Endothelial cell of umbilical vein (primary cell): ENCODE data around the gene SEC11A. TPM values are rescaled to one million over a fixed set of nuclear protein-coding genes. Genes with fewer than 3 reads are reported as not detected.

Source experiments
- BruUV-seq: library from RNA; stranded (reverse); fragments of 400-500 nt; replicated peaks from 2 replicates; lab custom pipeline; 2021; lab: Mats Ljungman, UMichigan
- CTCF ChIA-PET: fragments of 300-600, 350-600 bp; sonication (Branson Sonifier 250); formaldehyde crosslinking; loops from one replicate; lab custom pipeline; 2021; ENCODE audit warnings: antibody characterized with exemption, inconsistent platforms; lab: Charles Lee
- POLR2A ChIA-PET: fragments of 300-600, 350-600 bp; sonication (Branson Sonifier 250); formaldehyde crosslinking; loops from one replicate; lab custom pipeline; 2021; ENCODE audit warnings: antibody characterized with exemption, inconsistent platforms; lab: Charles Lee
- DNase-seq: peaks from one replicate; pipeline ENCODE4 v3.0.0-alpha.2; 2011; ENCODE audit warnings: low read depth, low spot score
- FAIRE-seq: peaks from 2 replicates; lab custom pipeline; 2011; peaks lifted over from hg19 to GRCh38; lab: Jason Lieb, UNC
- H2AFZ ChIP-seq: 2 replicates; pipeline ENCODE4 v1.6.0; 2012; ENCODE audit warnings: low read depth, low read length, control low read depth, inconsistent platforms
- H3K27ac ChIP-seq: 2 replicates; pipeline ENCODE4 v1.5.1; 2011; ENCODE audit warnings: low read depth, mild to moderate bottlenecking, control low read depth, low read length, moderate library complexity; ENCODE audit not compliant: insufficient read depth
- H3K27me3 ChIP-seq, 2 experiments: 2 replicates each; pipeline versions ENCODE4 v1.6.0 to v1.6.1; 2011; ENCODE audit warnings: low read length in 2 of 2, mixed read lengths in 1 of 2; ENCODE audit not compliant: control insufficient read depth in 2 of 2, insufficient read depth in 2 of 2
- H3K36me3 ChIP-seq, 2 experiments: 2 replicates in 1 of 2; 3 replicates in 1 of 2; pipeline ENCODE4 v1.5.1; 2011; ENCODE audit warnings: low read length in 2 of 2, mild to moderate bottlenecking in 1 of 2, moderate library complexity in 1 of 2; ENCODE audit not compliant: control insufficient read depth in 2 of 2, insufficient read depth in 2 of 2; ENCODE audit errors: extremely low read depth in 1 of 2
- H3K4me1 ChIP-seq: 3 replicates; pipeline ENCODE4 v1.5.1; 2011; ENCODE audit warnings: mild to moderate bottlenecking, low read length; ENCODE audit not compliant: control insufficient read depth, insufficient read depth; ENCODE audit errors: extremely low read depth
- H3K4me2 ChIP-seq: 2 replicates; pipeline ENCODE4 v1.6.1; 2011; ENCODE audit warnings: low read length, control low read depth, mixed read lengths; ENCODE audit not compliant: insufficient read depth
- H3K4me3 ChIP-seq, 3 experiments: fragments of 200-600 bp in 1 of 3; sonication (generic), shearing (Covaris generic) in 1 of 3; replicated peaks in 1 of 3; 2 replicates each; pipeline ENCODE4 v1.5.1; 2011 to 2016; ENCODE audit warnings: control low read depth in 3 of 3, low read length in 3 of 3, mild to moderate bottlenecking in 2 of 3, inconsistent platforms in 1 of 3, low read depth in 1 of 3, moderate library complexity in 1 of 3; ENCODE audit not compliant: insufficient read depth in 1 of 3
- H3K79me2 ChIP-seq: 2 replicates; pipeline ENCODE4 v1.6.0; 2012; ENCODE audit warnings: low read length, inconsistent platforms; ENCODE audit not compliant: control insufficient read depth, insufficient read depth
- H3K9ac ChIP-seq: replicated peaks from 2 replicates; pipeline ENCODE3; 2011; ENCODE audit warnings: low read length, control low read depth; ENCODE audit not compliant: insufficient read depth; ENCODE audit errors: extremely low read depth
- H3K9me1 ChIP-seq: replicated peaks from 3 replicates; pipeline ENCODE4 v1.6.0; 2011; ENCODE audit warnings: mild to moderate bottlenecking, low read length; ENCODE audit not compliant: control insufficient read depth, insufficient read depth; ENCODE audit errors: extremely low read depth
- H3K9me3 ChIP-seq: replicated peaks from 2 replicates; pipeline ENCODE4 v1.5.1; 2012; ENCODE audit warnings: low read length, inconsistent platforms; ENCODE audit not compliant: control insufficient read depth, insufficient read depth
- H4K20me1 ChIP-seq: replicated peaks from 2 replicates; pipeline ENCODE3; 2011; ENCODE audit warnings: mild to moderate bottlenecking, low read length; ENCODE audit not compliant: control insufficient read depth, insufficient read depth; ENCODE audit errors: extremely low read depth
- CTCF ChIP-seq, 2 donors: IDR thresholded peaks; 1 replicate in 1 of 2; 2 replicates in 1 of 2; pipeline ENCODE4 v1.5.1; 2011; ENCODE audit warnings: low read length in 2 of 2, mild to moderate bottlenecking in 2 of 2, moderate library complexity in 2 of 2, control low read depth in 1 of 2, inconsistent platforms in 1 of 2, low read depth in 1 of 2; ENCODE audit not compliant: insufficient read depth in 1 of 2; ENCODE audit errors: extremely low read depth in 1 of 2
- EZH2 ChIP-seq: IDR thresholded peaks from 2 replicates; pipeline ENCODE4 v1.6.1; 2012; ENCODE audit warnings: borderline replicate concordance, low read depth, mild to moderate bottlenecking, moderate library complexity, low read length, inconsistent platforms; ENCODE audit not compliant: severe bottlenecking
- FOS ChIP-seq: IDR thresholded peaks from 2 replicates; pipeline ENCODE4 v1.6.1; 2011; ENCODE audit warnings: mild to moderate bottlenecking, low read length, moderate library complexity, borderline replicate concordance; ENCODE audit not compliant: insufficient read depth
- GATA2 ChIP-seq: IDR thresholded peaks from 2 replicates; pipeline ENCODE4 v1.7.0; 2011; ENCODE audit warnings: low read depth, mild to moderate bottlenecking, moderate library complexity, mixed read lengths, low read length; ENCODE audit not compliant: insufficient read length, insufficient read depth
- JUN ChIP-seq: IDR thresholded peaks from 2 replicates; pipeline ENCODE4 v1.6.1; 2011; ENCODE audit warnings: borderline replicate concordance, low read depth; ENCODE audit not compliant: insufficient read length, insufficient read depth
- MYC ChIP-seq: IDR thresholded peaks from one replicate; pipeline ENCODE4 v1.6.1; 2011; ENCODE audit warnings: mild to moderate bottlenecking, low read depth, low read length
- POLR2A ChIP-seq: IDR thresholded peaks from 2 replicates; pipeline ENCODE4 v1.6.1; 2012; ENCODE audit warnings: low read depth, mild to moderate bottlenecking, control low read depth, low read length
- POLR2AphosphoS5 ChIP-seq: IDR thresholded peaks from 2 replicates; pipeline ENCODE4 v1.6.1; 2012; ENCODE audit warnings: low read depth, mild to moderate bottlenecking, control low read depth, low read length, moderate library complexity; ENCODE audit not compliant: insufficient read depth
- dilution Hi-C: fragments of 300-500 bp; cut with MboI; formaldehyde crosslinking; loops from one replicate; pipeline ENCODE4 v1.15.0; 2019; ENCODE audit warnings: low sequenced_read_pairs; ENCODE audit not compliant: extremely low pct_ligation_motif_present
- intact Hi-C: fragments of 100-400 bp; cut with micrococcal nuclease; formaldehyde crosslinking; loops from one replicate; pipeline ENCODE4 v1.10.0; 2022
- polyA plus RNA-seq, 4 experiments: library from polyadenylated mRNA; depleted of rRNA in 3 of 4; stranded (reverse) in 3 of 4; unstranded in 1 of 4; fragments of >200 nt; gene quantifications; 2 replicates each; pipeline versions ENCODE4 v1.2.1 to v1.2.3, GENCODE V29; 2011 to 2012; ENCODE audit warnings: missing spikeins in 1 of 4
- total RNA-seq: library from RNA; stranded (reverse); gene quantifications from 2 replicates; pipeline ENCODE4 v1.2.3, GENCODE V29; 2021
- TF ChIP-seq, protein P1 (sequence below): IDR thresholded peaks from 2 replicates; pipeline ENCODE4 v1.6.1; 2011; ENCODE audit not compliant: insufficient read depth, insufficient read length

The SEC11A gene
- total and polyA plus RNA-seq, 2 donors (not counting 3 experiments of a cell fraction or from before 2014, with no cell fraction given): 189 to 204 TPM

GRCh38 chr15:84661001-84661400, 54.9 kb downstream of the SEC11A start:
- Histone ChIP-seq H3K27me3 (no peaks in the 10 kb centered on the region), H3K27ac (no peak overlapping the region), H2AFZ (no peak overlapping the region), H3K4me3 (no peak overlapping the region), H3K9me1 (no peaks in the 10 kb centered on the region), H3K9ac (no peak overlapping the region), H3K9me3 (no peaks in the 10 kb centered on the region), H3K36me3 (peaks cover 0 to 5% of the 10 kb centered on the region in 2 experiments), H3K4me1 (peaks cover 11% of the 10 kb centered on the region), H3K79me2 (no peaks in the 10 kb centered on the region), H3K4me2 (no peak overlapping the region), H4K20me1 (no peaks in the 10 kb centered on the region)
- dilution Hi-C loops (no loop called here), intact Hi-C loops (no loop called here)
- TF ChIP-seq FOS (no peak), EZH2 (no peak), CTCF (IDR thresholded peaks at IDR 0.05; ENCODE audit: extremely low read depth in 1 of 2, insufficient read depth in 1 of 2, low read depth in 1 of 2, low read length in 2 of 2) (no peak), POLR2A (no peak), POLR2AphosphoS5 (no peak), JUN (no peak), GATA2 (no peak), MYC (no peak)
- TF ChIP-seq, protein P1, sequence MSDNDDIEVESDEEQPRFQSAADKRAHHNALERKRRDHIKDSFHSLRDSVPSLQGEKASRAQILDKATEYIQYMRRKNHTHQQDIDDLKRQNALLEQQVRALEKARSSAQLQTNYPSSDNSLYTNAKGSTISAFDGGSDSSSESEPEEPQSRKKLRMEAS: no peak
- DNase-seq: no peak
- FAIRE-seq: no peak
- POLR2A ChIA-PET: interaction anchor here (0.7 kb wide), 1 partner anchor 11 kb away, joined by 3 read pairs; no protein-coding TSS in a partner anchor
- no TSS peak for BruUV-seq
- CTCF ChIA-PET: no interaction called here
